K562 (cell line): ENCODE measurements around the gene MATCAP1. TPM values are rescaled to one million over a fixed set of nuclear protein-coding genes. Genes with fewer than 3 reads are reported as not detected.

Experiments used
- BRD9 ChIP-seq: fragments of 450-650 bp; IDR thresholded peaks from 2 replicates; pipeline ENCODE4 v1.6.1; 2018; ENCODE audit warnings: low read depth; ENCODE audit not compliant: partially characterized antibody
- BRF1 ChIP-seq: IDR thresholded peaks from 3 replicates; pipeline ENCODE4 v1.6.1; 2011; ENCODE audit warnings: borderline replicate concordance, mild to moderate bottlenecking; ENCODE audit not compliant: insufficient read length; ENCODE audit errors: extremely low read depth
- CXXC5 ChIP-seq: fragments of 250-450 bp; sonication (Bioruptor Pico); IDR thresholded peaks from 2 replicates; pipeline ENCODE4 v1.8.0; 2022; ENCODE audit warnings: inconsistent platforms, mild to moderate bottlenecking, moderate library complexity
- KDM2B ChIP-seq: fragments of 250-450 bp; sonication (Bioruptor Pico); IDR thresholded peaks from 2 replicates; pipeline ENCODE4 v1.8.0; 2021; ENCODE audit warnings: mild to moderate bottlenecking, moderate library complexity
- PHB2 ChIP-seq: fragments of 450-650 bp; IDR thresholded peaks from 2 replicates; pipeline ENCODE4 v1.6.1; 2017; ENCODE audit warnings: low read depth
- SOX6 ChIP-seq: fragments of 450-650 bp; IDR thresholded peaks from 2 replicates; pipeline ENCODE4 v1.6.1; 2014; ENCODE audit warnings: mild to moderate bottlenecking
- TBL1XR1 ChIP-seq, 2 experiments: IDR thresholded peaks; 2 replicates each; pipeline ENCODE4 v1.6.1; 2012; ENCODE audit warnings: improper control_type of control experiment in 2 of 2, low read length in 2 of 2, mild to moderate bottlenecking in 1 of 2
- TEAD4 ChIP-seq, 2 experiments: sonication (generic) in 1 of 2; formaldehyde crosslinking in 1 of 2; IDR thresholded peaks; 2 replicates each; pipeline versions ENCODE4 v1.6.1 to v1.8.0; 2012 to 2022; ENCODE audit warnings: borderline replicate concordance in 1 of 2, inconsistent platforms in 1 of 2, low read length in 1 of 2, mild to moderate bottlenecking in 1 of 2, missing genetic modification reagents in 1 of 2
- XRCC4 ChIP-seq: IDR thresholded peaks from one replicate; pipeline ENCODE4 v1.6.1; 2011; ENCODE audit not compliant: insufficient read depth, insufficient read length; ENCODE audit errors: extremely low read depth
- ZBTB33 ChIP-seq: sonication (generic); formaldehyde crosslinking; IDR thresholded peaks from 2 replicates; pipeline ENCODE4 v1.8.1; 2023; ENCODE audit warnings: mild to moderate bottlenecking, missing genetic modification reagents
- ZBTB40 ChIP-seq, 2 experiments: fragments of 450-650 bp in 1 of 2; sonication (generic) in 1 of 2; formaldehyde crosslinking in 1 of 2; IDR thresholded peaks; 2 replicates each; pipeline versions ENCODE4 v1.7.1 to v1.9.0; 2016 to 2022; ENCODE audit warnings: inconsistent platforms in 1 of 2, mild to moderate bottlenecking in 1 of 2, missing genetic modification reagents in 1 of 2
- ZNF277 ChIP-seq: fragments of 250-450 bp; sonication (Bioruptor Pico); IDR thresholded peaks from 2 replicates; pipeline ENCODE4 v1.8.0; 2022; ENCODE audit warnings: inconsistent platforms, mild to moderate bottlenecking, moderate library complexity, borderline replicate concordance
- ZNF445 ChIP-seq: fragments of 250-450 bp; sonication (Bioruptor Pico); IDR thresholded peaks from 2 replicates; pipeline ENCODE4 v1.4.0; 2020; ENCODE audit warnings: low read depth, mild to moderate bottlenecking, moderate library complexity
- ZNF696 ChIP-seq: fragments of 250-450 bp; sonication (Bioruptor Pico); conservative IDR thresholded peaks from 2 replicates; pipeline ENCODE4 v1.4.0; 2020; ENCODE audit warnings: mild to moderate bottlenecking, moderate library complexity
- polyA plus RNA-seq, 8 experiments: library from polyadenylated mRNA; depleted of rRNA in 4 of 8; stranded (reverse) in 5 of 8; unstranded in 3 of 8; fragments of >200 nt; fragmentation: Nextera tagmentation in 2 of 8; fragmentation: Illumina TruSeq in 1 of 8; extraction: Ambion mirVana in 2 of 8; extraction: Trizol in 1 of 8; gene quantifications; 2 replicates each; pipeline versions ENCODE4 v1.2.1 to v1.2.3, GENCODE V29; 2011 to 2014; ENCODE audit warnings: inconsistent platforms in 1 of 8, missing spikeins in 1 of 8
- total RNA-seq, 7 experiments: library from RNA; depleted of rRNA in 6 of 7; stranded (reverse); fragments of >200 nt in 6 of 7; fragmentation: Illumina TruSeq in 2 of 7; extraction: Trizol in 2 of 7; gene quantifications; 2 replicates each; pipeline versions ENCODE4 v1.2.1 to v1.2.3, GENCODE V29; 2011 to 2021; ENCODE audit warnings: low replicate concordance in 1 of 7

The MATCAP1 gene
- total and polyA plus RNA-seq, 9 of the 15 experiments (the other 6 are each of a cell fraction or from before 2014, with no cell fraction given), result 3.4 to 20.5 (median 10.3) TPM

- TF ChIP-seq ZBTB40 (IDR thresholded peaks at IDR 0.05), result peak; percentile 100
- TF ChIP-seq ZBTB40 (CRISPR knock-in tag; IDR thresholded peaks at IDR 0.05), result no peak
- peak in 1 of 2 experiments; percentile 90; a peak in 2 of 4 replicates for TF ChIP-seq TBL1XR1 (IDR thresholded peaks at IDR 0.05; ENCODE audit: low read length in 2 of 2)
- TF ChIP-seq TEAD4 (IDR thresholded peaks at IDR 0.05; ENCODE audit: low read length), result no peak
- no peak for TF ChIP-seq TEAD4 (CRISPR knock-in tag; IDR thresholded peaks at IDR 0.05; ENCODE audit: borderline replicate concordance)
- TF ChIP-seq BRD9, result peak; percentile 22
- peak; percentile 74 for TF ChIP-seq CXXC5 (CRISPR knock-in tag)
- TF ChIP-seq SOX6, result peak; percentile 6; the same call in 1 of the 2 replicates
- no peak for TF ChIP-seq PHB2
- no peak for TF ChIP-seq BRF1
- peak; percentile 40; the same call in 1 of the 2 replicates for TF ChIP-seq ZBTB33 (CRISPR knock-in tag)
- TF ChIP-seq XRCC4, result no peak
- TF ChIP-seq ZNF696 (CRISPR knock-in tag), result no peak
- no peak for TF ChIP-seq ZNF445 (CRISPR knock-in tag)
- no peak for TF ChIP-seq KDM2B (CRISPR knock-in tag)
- TF ChIP-seq ZNF277 (CRISPR knock-in tag), result no peak
Observed at GRCh38 chr16:67226804-67227566, 43.2 kb upstream of the MATCAP1 start, which contains the start of gene TMEM208 (continued).
